Effector memory CD4-positive, alpha-beta T cell (primary cell): ENCODE measurements around the gene MICU1.

Experiments used
- DNase-seq, 3 donors: peaks; one replicate each; pipeline ENCODE4 v3.0.0-alpha.2; 2020
- H3K27ac ChIP-seq: 2 replicates; pipeline ENCODE4 v1.7.0; 2013; ENCODE audit warnings: mild to moderate bottlenecking, low read length, moderate library complexity; ENCODE audit not compliant: insufficient read depth, poor library complexity, severe bottlenecking
- H3K27me3 ChIP-seq: replicated peaks from 2 replicates; pipeline ENCODE4 v1.7.0; 2013; ENCODE audit warnings: mild to moderate bottlenecking, low read length; ENCODE audit not compliant: insufficient read depth, control insufficient read depth, poor library complexity, severe bottlenecking
- H3K36me3 ChIP-seq: 2 replicates; pipeline ENCODE4 v1.7.0; 2013; ENCODE audit warnings: mild to moderate bottlenecking, low read length, moderate library complexity; ENCODE audit not compliant: control insufficient read depth, insufficient read depth
- H3K4me1 ChIP-seq: 2 replicates; pipeline ENCODE4 v1.7.0; 2013; ENCODE audit warnings: low read length, mild to moderate bottlenecking; ENCODE audit not compliant: control insufficient read depth, insufficient read depth, poor library complexity, severe bottlenecking
- H3K4me3 ChIP-seq: 2 replicates; pipeline ENCODE4 v1.7.0; 2013; ENCODE audit warnings: low read length, low read depth, mild to moderate bottlenecking; ENCODE audit not compliant: insufficient read depth, poor library complexity, severe bottlenecking
- H3K9me3 ChIP-seq: 2 replicates; pipeline ENCODE4 v1.7.0; 2013; ENCODE audit warnings: mild to moderate bottlenecking, low read length, moderate library complexity; ENCODE audit not compliant: control insufficient read depth

Gene MICU1

DNA sequence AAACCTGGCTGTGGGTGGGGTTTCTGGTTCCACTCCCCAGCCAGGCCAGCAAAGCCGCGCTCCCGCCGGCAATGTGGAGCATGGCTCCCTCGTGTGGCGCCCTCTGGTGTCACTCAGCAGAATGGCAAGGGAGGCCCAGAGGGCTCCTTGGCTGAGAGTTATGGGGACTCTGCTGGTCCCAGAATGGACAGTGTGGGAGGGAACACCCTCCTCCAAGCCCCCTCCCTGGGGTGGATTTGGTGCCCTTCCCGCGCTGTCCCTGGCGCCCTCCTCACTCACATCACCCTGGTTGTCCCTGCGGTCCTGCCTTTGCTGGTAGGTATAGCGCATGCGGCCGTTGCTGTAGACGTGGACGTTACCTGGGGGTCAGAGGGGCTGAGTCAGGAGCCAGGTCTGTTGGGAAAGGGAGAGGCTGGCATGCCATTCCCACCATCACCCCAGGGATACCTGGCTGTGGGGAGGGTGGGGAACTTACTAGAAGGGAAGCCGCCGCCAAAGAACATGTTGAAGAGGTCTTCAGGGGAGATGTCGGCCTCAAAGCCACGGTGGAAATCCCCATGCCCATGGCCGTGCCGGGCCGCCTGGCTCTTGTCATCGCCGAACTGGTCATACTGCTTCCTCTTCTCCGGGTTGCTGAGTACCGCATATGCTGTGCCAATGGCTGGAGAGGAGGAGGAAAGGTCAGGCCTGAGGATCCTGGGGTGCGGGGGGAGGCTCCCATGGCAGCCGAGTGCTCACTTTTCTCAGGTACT lies 285.2 kb downstream of the MICU1 start:
- Histone ChIP-seq H3K27ac (no peak overlapping the region), H3K27me3 (no peaks in the 10 kb centered on the region), H3K4me3 (no peak overlapping the region), H3K4me1 (peaks cover 21% of the 10 kb centered on the region), H3K9me3 (no peaks in the 10 kb centered on the region), H3K36me3 (peaks cover 42% of the 10 kb centered on the region)
- DNase-seq, result peak; percentile 56 to 65 (median 61)

DNA sequence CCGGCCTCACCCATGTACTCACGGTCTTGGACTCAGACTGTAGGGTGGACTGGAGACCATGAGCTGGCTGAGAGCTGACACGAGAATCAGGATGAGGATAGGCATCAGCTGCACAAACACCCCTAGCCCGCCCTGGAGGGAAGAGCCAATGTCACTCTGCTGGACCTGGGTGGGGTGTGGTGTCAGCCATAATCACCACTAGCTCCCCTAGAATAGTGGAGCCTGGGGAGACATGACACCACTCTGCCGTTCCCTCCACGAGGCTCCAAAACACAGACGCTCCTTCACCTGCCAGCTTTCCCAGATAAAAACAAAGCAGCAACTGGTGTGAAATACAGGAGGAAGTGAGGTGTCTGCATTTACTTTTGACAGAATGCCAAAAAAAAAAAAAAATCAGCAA lies 287.7 kb downstream of the MICU1 start:
- no peaks in the 10 kb centered on the region for H3K9me3 ChIP-seq
- H3K27ac ChIP-seq, result no peak overlapping the region
- peaks cover 29% of the 10 kb centered on the region for H3K36me3 ChIP-seq
- H3K27me3 ChIP-seq, result no peaks in the 10 kb centered on the region
- H3K4me3 ChIP-seq, result no peak overlapping the region
- H3K4me1 ChIP-seq, result peaks cover 41% of the 10 kb centered on the region
- no peak for DNase-seq

DNA sequence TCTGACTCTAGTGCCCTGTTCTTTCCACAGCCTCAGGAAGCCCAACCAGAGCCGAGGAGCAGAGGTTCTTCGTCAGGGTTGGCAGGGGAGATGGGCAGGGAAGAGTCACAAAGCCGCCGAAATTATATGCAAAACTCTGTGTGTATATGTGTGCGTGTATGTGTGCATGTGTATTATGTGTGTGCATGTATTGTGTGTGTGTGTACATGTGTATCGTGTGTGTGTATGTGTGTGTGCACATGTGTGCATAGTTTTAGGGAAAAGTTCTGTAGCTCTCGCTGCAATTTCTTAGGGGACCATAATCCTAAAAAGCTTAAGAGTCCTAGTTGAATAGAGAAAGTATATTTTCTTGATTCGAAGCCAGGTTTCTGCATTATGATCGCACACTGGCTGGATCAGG lies 288.2 kb downstream of the MICU1 start:
- no peak for DNase-seq
- no peaks in the 10 kb centered on the region for H3K27me3 ChIP-seq
- H3K9me3 ChIP-seq, result no peaks in the 10 kb centered on the region
- peaks cover 25% of the 10 kb centered on the region for H3K36me3 ChIP-seq
- H3K4me3 ChIP-seq, result no peak overlapping the region
- H3K4me1 ChIP-seq, result peaks cover 45% of the 10 kb centered on the region
- no peak overlapping the region for H3K27ac ChIP-seq

DNA sequence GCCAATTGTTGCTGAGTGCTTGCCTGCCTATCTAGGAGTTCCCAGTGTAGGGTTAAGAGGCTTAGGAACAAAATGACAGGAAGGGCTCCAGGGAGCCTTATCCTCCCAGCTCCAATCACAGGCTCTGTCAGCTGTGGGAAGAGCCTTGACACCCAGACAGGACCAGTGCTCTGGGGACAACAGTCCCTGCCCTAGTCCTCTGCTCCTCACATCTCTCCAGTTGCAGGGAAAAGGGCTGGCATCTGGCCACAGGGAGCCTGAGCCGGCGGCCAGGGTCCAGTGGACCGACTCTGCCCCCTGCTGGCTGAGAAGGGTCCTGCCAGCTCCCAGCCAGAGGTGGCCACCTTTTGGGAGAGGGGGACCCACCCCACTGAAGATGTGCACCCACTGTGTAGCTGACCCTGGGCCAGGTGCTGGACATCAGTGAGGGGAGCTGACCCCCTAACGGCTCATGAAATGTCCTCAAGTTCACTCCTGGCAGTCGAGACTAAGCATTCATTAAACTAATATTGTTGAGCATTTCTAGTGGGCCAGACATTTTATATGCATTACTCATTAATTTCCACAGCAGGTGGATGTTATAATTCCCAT lies 288.7 kb downstream of the MICU1 start:
- Histone ChIP-seq H3K4me1 (peaks cover 51% of the 10 kb centered on the region), H3K27ac (no peak overlapping the region), H3K27me3 (no peaks in the 10 kb centered on the region), H3K36me3 (peaks cover 19% of the 10 kb centered on the region), H3K4me3 (no peak overlapping the region), H3K9me3 (no peaks in the 10 kb centered on the region)
- peak; percentile 40 to 58 (median 45) for DNase-seq

DNA sequence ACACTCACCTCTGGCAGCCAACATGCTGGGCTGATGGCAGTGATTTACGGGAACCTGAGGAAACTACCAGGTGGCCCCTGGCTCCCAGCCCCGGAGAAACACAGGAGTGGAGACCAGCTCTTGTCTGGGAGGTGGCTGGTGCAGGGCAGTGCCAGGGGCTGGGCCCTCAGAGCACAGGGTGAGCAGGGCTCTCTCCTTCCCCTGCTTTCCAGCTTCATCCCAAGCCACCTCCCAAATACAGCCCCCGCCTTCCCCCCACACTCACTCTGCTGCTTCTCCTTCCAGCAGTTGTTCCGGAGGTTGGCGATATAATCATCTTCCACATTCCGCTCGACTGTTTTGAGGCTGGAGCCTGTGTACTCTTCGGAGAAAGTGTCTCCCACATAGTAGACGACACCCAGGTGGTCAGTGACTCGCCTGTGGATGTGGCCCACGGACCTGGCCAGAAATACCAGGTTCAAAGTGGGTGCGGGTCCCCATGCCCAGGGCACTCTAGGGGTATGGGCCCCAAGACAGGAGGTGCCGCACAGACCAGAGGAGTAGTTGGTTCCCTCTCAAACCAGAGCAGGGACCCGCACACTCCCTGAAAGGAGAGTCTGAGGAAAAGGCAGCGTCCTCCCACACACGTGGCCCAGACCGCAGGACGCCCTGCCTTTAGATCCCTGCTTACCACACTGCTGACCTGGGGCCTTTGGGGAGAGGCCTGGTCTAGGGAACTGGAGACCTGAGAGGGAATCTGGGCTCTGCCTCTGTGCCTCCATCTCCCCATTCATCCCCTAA lies 289.4 kb downstream of the MICU1 start:
- Histone ChIP-seq H3K27me3 (no peaks in the 10 kb centered on the region), H3K4me3 (no peak overlapping the region), H3K27ac (no peak overlapping the region), H3K36me3 (peaks cover 17% of the 10 kb centered on the region), H3K4me1 (peaks cover 55% of the 10 kb centered on the region), H3K9me3 (no peaks in the 10 kb centered on the region)
- no peak for DNase-seq

DNA sequence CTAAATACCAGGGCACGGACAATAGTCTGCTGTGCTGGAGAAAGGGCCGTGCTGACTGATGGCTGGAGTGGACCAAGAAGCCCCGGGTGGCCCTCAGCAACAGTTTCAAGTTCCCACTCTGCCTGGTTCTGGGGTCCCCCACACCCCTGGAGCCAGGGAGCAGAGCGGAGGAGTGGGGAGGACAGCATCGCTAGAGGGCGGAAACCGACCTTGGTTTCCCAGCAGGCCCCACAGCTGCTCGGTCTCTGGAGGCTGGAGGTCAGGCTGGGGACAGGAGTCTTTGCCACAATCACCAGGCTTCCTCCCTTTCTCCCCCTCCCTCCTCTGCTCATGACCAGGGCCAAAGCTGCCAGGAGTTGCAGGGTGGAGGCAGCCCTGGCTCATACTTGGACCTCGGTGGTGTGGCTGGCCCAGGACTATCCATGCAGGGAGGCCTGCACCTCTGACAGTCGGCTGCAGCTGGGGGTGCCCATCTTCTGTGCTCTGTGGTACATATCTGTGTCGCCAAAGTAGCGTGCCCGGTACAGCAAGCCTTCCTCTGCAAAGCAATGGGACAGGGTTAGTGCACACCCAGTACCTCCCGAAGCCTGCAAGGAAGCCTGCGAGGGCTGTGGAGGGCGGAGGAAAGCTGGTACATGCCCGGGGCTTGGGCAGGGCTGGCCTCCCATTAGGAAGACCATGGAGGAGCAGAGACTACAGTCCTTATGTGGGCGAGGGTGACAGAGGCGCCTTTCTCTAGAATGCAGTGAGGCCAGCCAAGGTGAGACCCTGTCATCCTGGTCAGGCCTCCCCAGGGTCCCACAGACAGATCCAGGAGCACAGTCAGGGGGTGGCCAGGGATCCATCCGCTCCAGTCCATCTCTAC lies 290.3 kb downstream of the MICU1 start:
- peak in 2 of 3 donors; percentile 34 to 36 for DNase-seq
- no peaks in the 10 kb centered on the region for H3K9me3 ChIP-seq
- peaks cover 15% of the 10 kb centered on the region for H3K36me3 ChIP-seq
- no peaks in the 10 kb centered on the region for H3K27me3 ChIP-seq
- peak overlapping the region; percentile 9 for H3K4me3 ChIP-seq
- H3K27ac ChIP-seq, result peak overlapping the region; percentile 79
- peaks cover 63% of the 10 kb centered on the region for H3K4me1 ChIP-seq

DNA sequence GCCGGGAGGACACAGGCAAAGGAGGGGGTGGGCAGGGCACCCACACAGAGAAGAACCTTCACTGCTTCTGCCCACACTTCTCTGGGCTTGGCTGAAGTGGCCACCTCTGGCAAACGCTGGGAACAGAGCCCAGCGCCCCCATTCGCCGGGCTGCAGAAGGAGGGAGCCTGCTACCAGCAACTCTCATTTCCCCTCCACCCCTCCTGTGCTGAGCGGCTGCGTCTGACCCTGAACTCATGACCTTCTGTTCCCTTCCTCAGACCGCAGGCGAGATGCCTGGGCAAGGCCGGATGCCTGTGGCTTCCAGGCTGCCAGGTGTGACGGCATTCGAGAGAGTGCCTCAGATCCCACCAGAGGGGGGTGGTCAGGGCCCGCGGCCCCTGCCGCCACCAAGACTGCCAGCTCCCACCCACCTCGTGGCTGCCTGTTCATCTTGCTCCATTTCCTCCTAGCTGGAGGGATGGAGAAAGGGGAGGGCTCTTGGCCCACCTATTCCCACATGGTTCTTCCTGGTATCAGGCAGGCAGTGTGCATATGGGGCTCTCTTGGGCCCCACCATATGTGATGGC lies 291.0 kb downstream of the MICU1 start:
- Histone ChIP-seq H3K4me3 (peak overlapping the region; percentile 9), H3K9me3 (no peaks in the 10 kb centered on the region), H3K4me1 (peaks cover 70% of the 10 kb centered on the region), H3K27me3 (no peaks in the 10 kb centered on the region), H3K27ac (peak overlapping the region; percentile 79), H3K36me3 (peaks cover 13% of the 10 kb centered on the region)
- peak; percentile 81 to 91 (median 89) for DNase-seq

DNA sequence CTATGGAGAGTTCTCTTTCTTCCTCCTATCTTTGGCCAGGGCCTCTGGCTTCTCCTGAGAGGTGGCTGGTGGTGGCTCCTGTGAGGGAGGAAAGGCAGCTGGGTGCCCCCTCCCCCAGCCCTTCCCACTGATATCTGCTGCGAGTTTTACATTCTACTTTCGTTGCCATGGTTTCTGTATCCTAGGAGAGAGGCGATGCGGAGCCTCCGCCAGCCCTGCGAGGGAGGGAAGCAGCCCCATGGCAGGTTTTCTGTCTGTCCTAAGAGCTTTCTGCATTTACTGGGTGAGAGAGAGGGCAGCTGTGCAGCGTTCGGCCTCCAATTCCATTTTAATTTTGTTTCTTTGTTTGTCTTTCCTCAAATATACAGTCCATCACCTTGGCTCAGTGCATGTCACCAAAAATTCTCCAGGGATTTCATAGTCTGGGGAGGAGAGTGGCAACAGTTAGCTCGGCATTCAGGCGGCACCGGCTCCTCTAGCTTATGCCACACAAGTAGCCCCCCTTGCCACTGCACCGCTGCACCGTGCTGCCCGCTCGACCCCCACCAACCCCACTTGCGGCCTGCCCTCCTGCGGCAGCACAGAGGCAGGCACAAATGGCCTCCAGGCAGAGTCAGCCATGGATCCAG lies 291.6 kb downstream of the MICU1 start:
- H3K9me3 ChIP-seq, result no peaks in the 10 kb centered on the region
- H3K4me1 ChIP-seq, result peaks cover 76% of the 10 kb centered on the region
- H3K4me3 ChIP-seq, result peak overlapping the region; percentile 9
- no peak for DNase-seq
- no peaks in the 10 kb centered on the region for H3K27me3 ChIP-seq
- peak overlapping the region; percentile 79 for H3K27ac ChIP-seq
- peaks cover 13% of the 10 kb centered on the region for H3K36me3 ChIP-seq
